Gastroesophageal sphincter (tissue), 4 donors: ENCODE measurements around the gene ERBIN. TPM values are rescaled to one million over a fixed set of nuclear protein-coding genes. Genes with fewer than 3 reads are reported as not detected.

Experiments used
- ATAC-seq: fragments of 150-250 bp; one replicate; pipeline ENCODE4 v1.9.1; 2016; ENCODE audit warnings: mild to moderate bottlenecking, moderate library complexity
- H3K27ac ChIP-seq, 4 donors: fragments of 200-600 bp; sonication (generic) in 3 of 4; 1 replicate in 3 of 4; 2 replicates in 1 of 4; pipeline ENCODE4 v1.5.1; 2016 to 2019
- H3K27me3 ChIP-seq: fragments of 200-600 bp; sonication (generic); one replicate; pipeline ENCODE4 v1.5.1; 2019
- H3K36me3 ChIP-seq, 2 donors: fragments of 200-600 bp; sonication (generic); one replicate each; pipeline ENCODE4 v1.5.1; 2019; ENCODE audit warnings: control low read depth in 1 of 2
- H3K4me1 ChIP-seq, 3 donors: fragments of 200-600 bp; sonication (generic); 1 replicate in 2 of 3; 2 replicates in 1 of 3; pipeline ENCODE4 v1.5.1; 2016 to 2019; ENCODE audit warnings: control low read depth in 2 of 3
- H3K4me3 ChIP-seq, 2 donors: fragments of 200-600 bp; sonication (generic); one replicate each; pipeline ENCODE4 v1.5.1; 2019; ENCODE audit warnings: mild to moderate bottlenecking in 1 of 2, moderate library complexity in 1 of 2
- H3K9me3 ChIP-seq, 3 donors: fragments of 200-600 bp; sonication (generic); one replicate each; pipeline ENCODE4 v1.5.1; 2017 to 2019; ENCODE audit warnings: control low read depth in 2 of 3
- EP300 ChIP-seq: sonication (generic); formaldehyde crosslinking; IDR thresholded peaks from one replicate; pipeline ENCODE4 v1.6.1; 2017; ENCODE audit warnings: antibody characterized with exemption, mild to moderate bottlenecking
- POLR2A ChIP-seq, 2 donors: fragments of 450-650 bp; IDR thresholded peaks; one replicate each; pipeline ENCODE4 v1.6.1; 2017; ENCODE audit warnings: antibody characterized with exemption in 2 of 2, mild to moderate bottlenecking in 2 of 2, moderate library complexity in 1 of 2
- POLR2AphosphoS5 ChIP-seq: sonication (generic); formaldehyde crosslinking; IDR thresholded peaks from one replicate; pipeline ENCODE4 v1.6.1; 2017; ENCODE audit warnings: antibody characterized with exemption
- WGBS, 2 donors: methylation state at CpG; one replicate each; pipeline ENCODE4 v1.1.5; 2018; ENCODE audit warnings: low coverage in 1 of 2; 5-methylcytosine and 5-hydroxymethylcytosine counted together
- total RNA-seq, 4 donors: library from RNA; depleted of rRNA; stranded (reverse); fragments of >200 nt; gene quantifications; one replicate each; pipeline ENCODE4 v1.1.0, GENCODE V29; 2016
- TF ChIP-seq, protein P1 (sequence below), 4 experiments: fragments of 200-600 bp in 2 of 4; fragments of 450-650 bp in 2 of 4; sonication (generic) in 1 of 4; IDR thresholded peaks; one replicate each; pipeline ENCODE4 v1.5.1; 2017 to 2019; ENCODE audit warnings: antibody characterized with exemption in 4 of 4, mild to moderate bottlenecking in 2 of 4, moderate library complexity in 2 of 4

ERBIN gene
- total RNA-seq, 4 donors from 2014 or later = 54.4 to 71.6 (median 62.7) TPM

DNA sequence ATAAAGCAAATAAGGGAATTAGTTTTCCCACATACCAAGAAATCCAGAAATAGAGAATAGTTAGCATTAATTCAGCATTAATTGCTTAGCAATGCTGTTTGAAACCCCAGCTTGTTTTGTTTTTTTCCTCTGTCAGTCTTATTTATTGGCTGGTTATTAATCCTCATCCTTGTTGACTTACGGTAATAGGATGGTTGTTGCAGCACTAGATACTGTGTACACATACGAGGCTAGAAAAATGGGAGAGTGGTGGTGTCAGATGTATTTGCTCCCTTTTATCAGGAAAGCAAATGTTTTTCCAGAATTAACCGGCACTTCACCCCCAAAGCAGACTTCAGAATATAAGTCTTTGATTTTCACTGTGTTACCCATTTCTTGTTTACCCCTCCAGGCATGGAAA is 60.4 kb downstream of the ERBIN start:
- no peaks in the 10 kb centered on the region for H3K36me3 ChIP-seq
- H3K4me3 ChIP-seq = no peak overlapping the region
- peaks cover 0 to 26% (median 0%) of the 10 kb centered on the region in 3 donors for H3K4me1 ChIP-seq
- no peak for ATAC-seq
- H3K27ac ChIP-seq = no peak overlapping the region
- WGBS, 2 donors = 74 to 88% methylated on average over 3 of the region's 3 CpGs
- H3K9me3 ChIP-seq = no peaks in the 10 kb centered on the region
- H3K27me3 ChIP-seq = no peaks in the 10 kb centered on the region
- no peak for TF ChIP-seq POLR2A (IDR thresholded peaks at IDR 0.05)
- TF ChIP-seq, protein P1, sequence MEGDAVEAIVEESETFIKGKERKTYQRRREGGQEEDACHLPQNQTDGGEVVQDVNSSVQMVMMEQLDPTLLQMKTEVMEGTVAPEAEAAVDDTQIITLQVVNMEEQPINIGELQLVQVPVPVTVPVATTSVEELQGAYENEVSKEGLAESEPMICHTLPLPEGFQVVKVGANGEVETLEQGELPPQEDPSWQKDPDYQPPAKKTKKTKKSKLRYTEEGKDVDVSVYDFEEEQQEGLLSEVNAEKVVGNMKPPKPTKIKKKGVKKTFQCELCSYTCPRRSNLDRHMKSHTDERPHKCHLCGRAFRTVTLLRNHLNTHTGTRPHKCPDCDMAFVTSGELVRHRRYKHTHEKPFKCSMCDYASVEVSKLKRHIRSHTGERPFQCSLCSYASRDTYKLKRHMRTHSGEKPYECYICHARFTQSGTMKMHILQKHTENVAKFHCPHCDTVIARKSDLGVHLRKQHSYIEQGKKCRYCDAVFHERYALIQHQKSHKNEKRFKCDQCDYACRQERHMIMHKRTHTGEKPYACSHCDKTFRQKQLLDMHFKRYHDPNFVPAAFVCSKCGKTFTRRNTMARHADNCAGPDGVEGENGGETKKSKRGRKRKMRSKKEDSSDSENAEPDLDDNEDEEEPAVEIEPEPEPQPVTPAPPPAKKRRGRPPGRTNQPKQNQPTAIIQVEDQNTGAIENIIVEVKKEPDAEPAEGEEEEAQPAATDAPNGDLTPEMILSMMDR (IDR thresholded peaks at IDR 0.05) = no peak
- no peak for TF ChIP-seq POLR2AphosphoS5
- no peak for TF ChIP-seq EP300

DNA sequence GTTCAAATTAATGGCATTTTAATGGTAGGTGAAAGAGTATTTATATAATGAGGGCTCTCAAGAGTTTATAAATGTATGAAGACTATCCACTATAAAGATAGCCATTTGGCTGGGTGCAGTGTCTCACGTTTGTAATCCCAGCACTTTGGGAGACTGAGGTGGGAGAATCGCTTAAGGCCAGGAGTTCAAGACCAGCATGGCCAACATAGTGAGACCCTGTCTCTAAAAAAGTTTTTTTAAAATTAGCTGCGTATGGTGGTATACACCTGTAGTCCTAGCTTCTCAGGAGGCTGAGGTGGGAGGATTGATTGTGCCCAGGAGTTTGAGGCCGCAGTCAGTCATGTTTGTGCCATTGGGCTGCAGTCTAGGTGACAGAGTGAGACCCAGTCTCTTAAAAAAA is 61.6 kb downstream of the ERBIN start:
- Histone ChIP-seq H3K4me1 (peaks cover 0 to 22% (median 0%) of the 10 kb centered on the region in 3 donors), H3K4me3 (no peak overlapping the region), H3K36me3 (peaks cover 0 to 5% of the 10 kb centered on the region in 2 donors), H3K27me3 (no peaks in the 10 kb centered on the region), H3K27ac (no peak overlapping the region), H3K9me3 (no peaks in the 10 kb centered on the region)
- ATAC-seq = no peak
- TF ChIP-seq POLR2A (IDR thresholded peaks at IDR 0.05) (no peak), POLR2AphosphoS5 (no peak), EP300 (no peak)
- TF ChIP-seq, protein P1 (IDR thresholded peaks at IDR 0.05) = no peak
- 73 to 74% methylated on average over 3 to 4 of the region's 4 CpGs for WGBS, 2 donors

DNA sequence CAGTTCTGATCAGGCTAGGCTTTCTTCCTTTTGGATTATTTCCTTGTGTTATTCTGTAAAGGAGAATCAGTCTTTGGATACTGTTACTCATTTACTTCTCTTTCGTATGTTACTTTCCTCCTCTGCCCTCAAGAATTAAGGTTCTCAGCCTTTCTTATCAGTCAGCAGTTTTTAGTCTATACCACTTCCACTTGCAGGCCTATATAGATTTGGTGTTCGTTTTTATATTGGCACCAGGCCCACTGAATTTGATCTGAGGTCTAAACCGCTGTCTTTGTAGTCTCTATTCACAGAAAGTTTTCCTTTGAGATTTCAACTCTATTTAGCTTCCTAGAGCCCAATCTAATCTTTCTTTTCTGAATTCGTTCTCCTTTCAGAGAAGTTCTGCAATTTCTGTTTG is 62.8 kb downstream of the ERBIN start:
- ATAC-seq = no peak
- TF ChIP-seq POLR2A (IDR thresholded peaks at IDR 0.05) = no peak
- TF ChIP-seq POLR2AphosphoS5 = no peak
- TF ChIP-seq, protein P1 (IDR thresholded peaks at IDR 0.05) = no peak
- TF ChIP-seq EP300 = no peak
- WGBS, 2 donors = 69 to 74% methylated on average over 4 of the region's 4 CpGs
- peaks cover 0 to 5% of the 10 kb centered on the region in 2 donors for H3K36me3 ChIP-seq
- H3K4me1 ChIP-seq = peaks cover 0 to 19% (median 0%) of the 10 kb centered on the region in 3 donors
- H3K27ac ChIP-seq = no peak overlapping the region
- no peaks in the 10 kb centered on the region for H3K27me3 ChIP-seq
- H3K9me3 ChIP-seq = no peaks in the 10 kb centered on the region
- H3K4me3 ChIP-seq = no peak overlapping the region

DNA sequence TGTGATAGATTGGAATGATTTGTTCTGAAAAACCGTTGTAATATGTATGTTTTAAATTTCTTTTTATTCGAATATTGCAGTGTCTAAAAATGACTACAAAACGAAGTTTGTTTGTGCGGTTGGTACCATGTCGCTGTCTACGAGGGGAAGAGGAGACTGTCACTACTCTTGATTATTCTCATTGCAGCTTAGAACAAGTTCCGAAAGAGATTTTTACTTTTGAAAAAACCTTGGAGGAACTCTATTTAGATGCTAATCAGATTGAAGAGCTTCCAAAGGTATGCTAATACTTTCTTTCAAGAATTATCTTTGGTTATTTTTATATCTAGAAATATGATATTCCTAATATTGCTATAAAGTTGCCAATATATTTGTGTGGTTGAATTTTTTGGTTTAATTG is 66.3 kb downstream of the ERBIN start:
- H3K4me3 ChIP-seq = no peak overlapping the region
- H3K27ac ChIP-seq = no peak overlapping the region
- no peaks in the 10 kb centered on the region for H3K27me3 ChIP-seq
- ATAC-seq = no peak
- WGBS, 2 donors = 85 to 87% methylated on average over 7 of the region's 7 CpGs
- peaks cover 0 to 18% of the 10 kb centered on the region in 2 donors for H3K36me3 ChIP-seq
- H3K9me3 ChIP-seq = no peaks in the 10 kb centered on the region
- no peak for TF ChIP-seq EP300
- TF ChIP-seq, protein P1 (IDR thresholded peaks at IDR 0.05) = no peak
- no peaks in the 10 kb centered on the region for H3K4me1 ChIP-seq

DNA sequence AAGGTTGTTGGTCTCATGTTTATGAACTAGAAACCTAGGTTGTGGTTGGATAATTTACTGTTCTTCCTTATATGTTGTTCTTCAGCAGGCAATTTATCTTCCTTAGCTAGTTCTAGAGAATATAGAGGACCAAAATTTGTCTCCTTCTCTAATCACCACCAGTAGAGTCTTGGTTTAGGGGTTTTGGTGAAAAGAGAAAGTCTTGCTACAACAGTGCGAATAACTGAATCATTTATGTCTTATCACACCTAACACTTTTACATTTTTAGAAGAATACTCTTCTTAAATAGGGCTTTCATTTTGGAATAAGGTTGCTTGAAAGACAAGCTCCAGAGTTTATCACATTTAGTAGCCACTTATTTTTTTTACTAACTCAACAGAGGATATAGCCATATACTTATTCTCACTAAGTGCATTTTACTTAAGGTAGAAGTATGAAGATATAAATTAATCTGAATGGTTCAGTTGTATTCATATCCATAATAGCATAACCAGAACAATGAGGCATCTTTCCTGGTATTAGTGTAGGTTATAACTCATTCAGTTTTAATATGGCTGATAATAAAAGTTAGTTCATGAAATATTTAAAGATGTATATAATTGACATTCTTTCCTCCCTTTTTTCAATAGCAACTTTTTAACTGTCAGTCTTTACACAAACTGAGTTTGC is 67.9 kb downstream of the ERBIN start:
- no peak for TF ChIP-seq POLR2AphosphoS5
- TF ChIP-seq, protein P1 (IDR thresholded peaks at IDR 0.05) = no peak
- no peak for TF ChIP-seq EP300
- TF ChIP-seq POLR2A (IDR thresholded peaks at IDR 0.05) = no peak
- H3K36me3 ChIP-seq = peaks cover 0 to 18% of the 10 kb centered on the region in 2 donors
- 94 to 100% methylated on average over 1 of the region's 1 CpG for WGBS, 2 donors
- no peak for ATAC-seq
- H3K4me3 ChIP-seq = no peak overlapping the region
- H3K9me3 ChIP-seq = no peaks in the 10 kb centered on the region
- no peaks in the 10 kb centered on the region for H3K4me1 ChIP-seq
- H3K27me3 ChIP-seq = no peaks in the 10 kb centered on the region
- no peak overlapping the region for H3K27ac ChIP-seq
